Kidney capillary endothelial cell (primary cell): Measurements from ENCODE around the gene GHRHR.
A peak's percentile ranks its signal among the peaks of the same experiment; 100 is the strongest.

Source experiments
- DNase-seq: peaks from one replicate; pipeline ENCODE4 v3.0.0-alpha.2; 2018; ENCODE audit warnings: low spot score

GHRHR gene

DNA sequence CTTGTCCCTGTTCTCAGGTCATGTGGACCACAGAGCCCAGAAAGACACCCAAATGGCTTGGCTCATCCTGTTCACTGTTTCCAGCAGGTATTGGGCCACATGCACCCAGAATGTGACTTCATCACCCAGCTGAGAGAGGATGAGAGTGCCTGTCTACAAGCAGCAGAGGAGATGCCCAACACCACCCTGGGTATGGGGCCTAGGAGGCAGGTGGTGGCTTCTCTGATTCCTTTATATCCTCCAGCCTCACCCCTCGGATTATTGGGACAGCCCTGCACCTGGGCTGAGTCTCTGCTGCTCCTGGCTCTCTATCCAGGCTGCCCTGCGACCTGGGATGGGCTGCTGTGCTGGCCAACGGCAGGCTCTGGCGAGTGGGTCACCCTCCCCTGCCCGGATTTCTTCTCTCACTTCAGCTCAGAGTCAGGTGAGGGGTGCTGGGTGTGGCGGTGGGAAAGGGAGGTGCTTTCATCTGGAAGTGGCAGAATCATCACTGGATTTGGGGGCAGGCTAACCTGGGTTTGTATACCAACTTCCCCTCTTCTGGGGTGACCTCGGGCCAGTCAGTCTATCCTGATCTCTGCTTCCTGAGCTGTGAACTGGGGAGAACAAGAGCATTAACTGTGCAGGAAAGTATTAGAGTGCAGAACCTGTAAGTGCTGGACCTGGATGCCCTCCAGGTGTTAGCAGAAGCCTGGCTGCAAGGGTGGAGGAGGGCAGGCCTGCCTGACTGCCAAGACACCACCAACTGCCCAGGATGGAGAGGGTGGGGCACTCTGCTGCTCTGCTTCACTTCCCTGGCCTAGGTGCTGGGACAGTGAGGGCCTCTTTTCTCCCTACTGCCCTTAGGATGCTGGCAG, 5.2 kb downstream of the GHRHR start:
- no peak for DNase-seq

DNA sequence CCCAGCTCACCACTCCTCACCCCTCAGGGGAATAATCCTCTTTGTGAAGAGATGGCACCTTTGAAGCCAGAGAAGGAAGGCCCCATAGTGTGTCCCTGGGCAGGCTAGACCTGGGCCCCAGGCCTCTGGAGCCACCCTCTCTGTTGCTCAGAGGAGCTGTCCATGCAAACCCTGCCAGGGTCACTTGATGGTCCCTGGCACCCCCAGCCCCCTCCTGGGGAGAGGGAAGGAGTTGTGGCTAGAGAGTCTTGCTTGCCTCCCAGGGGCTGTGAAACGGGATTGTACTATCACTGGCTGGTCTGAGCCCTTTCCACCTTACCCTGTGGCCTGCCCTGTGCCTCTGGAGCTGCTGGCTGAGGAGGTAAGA, 5.8 kb downstream of the GHRHR start:
- DNase-seq, result no peak

DNA sequence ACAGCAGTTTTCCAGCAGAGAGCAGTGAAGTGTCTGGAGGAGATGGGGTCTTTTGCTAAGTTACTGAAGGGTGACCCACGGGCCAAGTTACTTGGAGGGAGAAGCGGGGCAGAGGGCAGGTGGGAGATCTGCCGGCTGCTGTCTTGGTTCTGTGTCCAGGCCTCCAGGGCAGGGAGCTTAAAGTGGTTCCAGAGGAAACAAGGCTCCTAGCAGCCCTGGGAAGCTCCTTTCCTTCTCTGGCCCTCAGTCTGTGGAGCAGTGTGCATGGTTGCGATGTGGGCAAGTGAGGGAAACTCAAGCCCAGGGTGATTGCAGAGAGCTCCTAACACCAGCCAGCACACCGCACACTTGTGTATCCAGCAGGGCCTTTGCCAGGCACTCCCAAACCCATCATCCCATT, 6.3 kb downstream of the GHRHR start:
- no peak for DNase-seq

DNA sequence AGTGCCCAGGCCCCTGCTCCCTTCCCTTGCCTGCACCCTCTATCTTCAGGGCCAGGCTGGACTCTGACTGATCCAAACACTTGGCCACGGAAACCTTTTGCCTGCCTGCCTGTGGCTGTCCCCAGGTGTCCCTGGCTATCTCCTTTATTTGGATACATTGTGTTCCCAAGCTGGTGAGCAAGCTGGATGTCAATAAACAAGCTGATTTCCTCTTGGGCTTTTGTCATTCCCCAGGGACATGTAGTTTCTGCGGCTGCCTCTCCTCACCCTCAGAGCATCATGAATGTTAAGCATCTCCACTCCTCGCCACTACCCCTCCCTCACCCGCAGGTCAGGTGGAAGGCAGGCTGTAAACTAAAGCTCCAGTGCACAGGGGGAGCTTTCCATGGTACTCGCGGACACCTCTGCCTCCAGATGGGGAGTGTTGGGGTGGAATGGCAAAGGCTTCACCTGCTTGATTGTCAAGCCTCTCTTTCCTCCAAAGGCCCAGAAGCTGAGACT, 6.9 kb downstream of the GHRHR start:
- no peak for DNase-seq

DNA sequence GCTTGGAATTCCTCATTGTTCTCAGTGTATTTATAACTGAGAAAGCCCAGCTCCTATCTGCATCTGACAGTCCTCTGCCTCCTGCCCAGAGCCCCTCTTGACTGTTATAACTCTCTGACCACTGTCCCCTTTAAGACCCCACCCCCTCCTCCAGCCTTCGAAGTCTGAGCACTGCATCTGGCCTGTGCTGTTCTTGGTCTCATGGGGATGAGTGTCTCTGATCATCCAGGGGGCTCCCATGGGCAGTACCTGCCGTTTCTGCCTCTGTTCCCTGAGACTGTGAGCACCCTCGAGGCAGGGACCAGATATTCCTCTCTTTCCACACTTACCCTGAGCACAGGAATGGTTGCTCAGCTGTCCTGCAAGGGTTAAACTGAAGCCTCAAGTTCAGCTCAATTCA, 7.7 kb downstream of the GHRHR start:
- no peak for DNase-seq

DNA sequence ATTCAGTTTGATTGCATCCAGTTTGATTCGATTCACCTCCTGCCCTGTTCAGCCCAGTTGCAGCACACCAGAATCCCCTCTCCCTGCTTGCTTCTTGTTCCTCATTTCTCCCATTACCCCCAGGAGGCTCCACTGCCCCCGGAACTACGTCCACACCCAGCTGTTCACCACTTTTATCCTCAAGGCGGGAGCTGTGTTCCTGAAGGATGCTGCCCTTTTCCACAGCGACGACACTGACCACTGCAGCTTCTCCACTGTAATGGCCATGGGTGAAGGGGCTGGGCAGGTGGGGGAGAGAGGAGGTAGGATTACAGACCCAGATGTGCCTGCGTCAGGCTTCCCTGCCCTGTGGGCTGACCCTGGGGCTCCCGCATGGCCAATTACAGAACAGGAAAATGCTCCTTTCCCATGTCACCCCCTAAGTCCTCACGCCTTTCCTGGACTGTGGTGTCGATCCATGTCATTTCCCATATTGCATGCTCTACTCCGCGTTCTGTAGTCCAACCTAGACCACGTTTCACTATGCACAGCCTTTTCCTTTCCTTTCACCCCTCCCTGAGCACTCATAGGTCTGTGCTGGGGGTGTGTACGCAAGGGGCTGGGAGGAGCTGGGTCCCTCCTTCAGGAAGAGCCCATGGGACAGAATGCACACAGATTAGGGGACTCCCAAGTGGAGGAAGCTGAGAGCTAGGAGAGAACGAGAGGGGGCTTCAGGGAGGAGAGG, 8.2 kb downstream of the GHRHR start:
- DNase-seq, result no peak

DNA sequence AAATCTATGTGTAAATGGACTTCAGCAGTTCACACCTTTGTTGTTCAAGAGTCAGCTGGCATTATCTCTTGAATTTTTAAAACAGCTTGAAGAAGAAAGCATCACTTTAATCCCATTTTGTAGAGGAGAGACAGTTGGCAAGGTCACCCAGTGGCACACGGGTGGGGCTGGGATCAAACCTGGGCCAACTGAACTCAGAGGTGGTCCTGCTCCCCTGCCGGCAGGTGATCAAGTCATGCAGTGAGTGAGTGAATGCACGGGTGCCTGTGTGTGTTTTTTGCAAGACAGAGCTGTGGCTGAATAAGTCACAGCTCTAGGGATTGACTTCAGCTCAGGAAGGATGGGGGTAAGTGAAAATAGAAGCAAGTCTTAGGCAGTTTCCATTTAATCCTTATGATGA, 9.5 kb downstream of the GHRHR start:
- no peak for DNase-seq

DNA sequence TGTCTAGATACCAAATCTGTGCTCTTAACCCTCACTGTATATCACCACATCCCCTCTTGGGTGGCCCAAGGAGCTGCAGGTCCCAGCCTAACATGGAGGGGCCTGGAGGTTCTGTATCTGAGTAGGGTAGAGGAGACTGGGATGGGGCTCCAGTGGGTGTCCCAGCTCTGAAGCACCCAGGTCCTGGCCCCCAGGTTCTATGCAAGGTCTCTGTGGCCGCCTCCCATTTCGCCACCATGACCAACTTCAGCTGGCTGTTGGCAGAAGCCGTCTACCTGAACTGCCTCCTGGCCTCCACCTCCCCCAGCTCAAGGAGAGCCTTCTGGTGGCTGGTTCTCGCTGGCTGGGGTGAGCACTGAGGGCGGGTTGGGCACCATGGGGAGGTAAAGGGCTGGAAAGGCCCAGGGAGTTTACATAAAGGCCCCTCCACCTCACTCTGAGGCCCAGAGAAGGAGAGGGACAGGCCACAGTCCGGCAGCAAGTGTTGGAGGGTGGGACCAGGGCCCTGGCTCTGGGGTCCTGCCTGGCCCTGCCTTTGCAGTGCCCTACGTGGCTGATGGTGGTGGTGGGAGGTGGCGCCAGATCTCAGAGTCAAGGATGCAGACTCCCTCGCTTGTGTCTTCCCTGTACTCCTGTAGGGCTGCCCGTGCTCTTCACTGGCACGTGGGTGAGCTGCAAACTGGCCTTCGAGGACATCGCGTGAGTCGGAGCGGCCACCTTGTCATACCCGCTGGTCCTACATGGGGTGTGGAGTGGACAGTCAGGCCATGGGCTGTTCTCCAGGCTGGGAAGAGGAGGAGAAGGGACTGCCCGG, 10.2 kb downstream of the GHRHR start:
- no peak for DNase-seq

DNA sequence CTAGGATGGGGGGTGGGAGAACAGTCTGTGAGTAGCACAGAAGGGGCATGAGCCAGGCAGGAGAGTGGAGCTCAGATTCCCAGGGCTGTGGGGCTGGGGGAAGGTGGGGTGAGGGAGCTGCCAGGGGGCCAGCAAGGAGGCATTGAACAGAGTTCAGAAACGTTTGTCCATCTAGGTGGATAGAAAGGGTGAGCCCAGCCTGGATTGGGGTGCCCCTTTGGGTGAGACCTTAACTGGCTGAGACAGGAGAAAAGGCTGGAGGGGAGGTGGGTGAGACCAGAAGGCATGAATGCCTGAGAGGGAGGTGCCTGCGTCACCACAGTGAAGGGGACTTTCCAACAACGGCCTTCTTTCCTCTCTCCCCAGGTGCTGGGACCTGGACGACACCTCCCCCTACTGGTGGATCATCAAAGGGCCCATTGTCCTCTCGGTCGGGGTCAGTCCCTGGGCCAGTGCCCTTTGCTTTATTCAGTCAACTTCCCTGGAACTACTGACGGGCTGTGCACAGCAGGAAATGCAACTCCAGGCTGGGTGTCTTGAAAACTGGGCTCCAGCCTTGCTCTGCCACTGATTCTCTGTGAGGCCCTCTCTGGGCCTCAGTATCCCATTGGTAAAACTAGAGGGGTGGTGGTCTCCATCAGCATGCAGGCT, 11.0 kb downstream of the GHRHR start:
- peak; percentile 59 for DNase-seq

DNA sequence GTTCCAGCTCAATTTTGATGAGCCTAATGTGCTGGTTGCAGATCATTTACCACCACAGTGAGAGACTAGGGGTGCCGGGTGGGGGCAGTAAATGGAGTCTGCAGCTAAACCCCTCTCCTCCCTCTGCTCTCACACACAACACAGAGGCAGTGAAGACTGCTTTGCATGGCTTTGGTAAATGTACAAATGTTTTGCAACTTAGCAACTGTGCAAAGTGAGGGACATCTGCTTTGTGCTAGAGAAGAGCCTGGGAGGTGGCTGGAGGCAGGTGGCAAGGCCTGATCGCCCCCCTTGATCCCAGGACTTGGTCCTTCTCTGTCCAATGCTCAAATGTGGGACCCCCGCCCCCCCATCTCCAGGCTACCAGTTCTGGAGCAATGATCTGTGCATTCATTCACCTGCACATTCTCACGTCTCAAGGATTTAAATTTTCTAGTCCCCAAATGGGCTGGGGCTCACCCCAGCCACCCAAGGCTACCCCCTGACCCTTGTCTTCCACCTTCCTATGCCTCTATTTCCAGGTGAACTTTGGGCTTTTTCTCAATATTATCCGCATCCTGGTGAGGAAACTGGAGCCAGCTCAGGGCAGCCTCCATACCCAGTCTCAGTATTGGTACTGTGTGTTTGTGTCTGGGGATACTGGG, 11.6 kb downstream of the GHRHR start:
- DNase-seq, result no peak

DNA sequence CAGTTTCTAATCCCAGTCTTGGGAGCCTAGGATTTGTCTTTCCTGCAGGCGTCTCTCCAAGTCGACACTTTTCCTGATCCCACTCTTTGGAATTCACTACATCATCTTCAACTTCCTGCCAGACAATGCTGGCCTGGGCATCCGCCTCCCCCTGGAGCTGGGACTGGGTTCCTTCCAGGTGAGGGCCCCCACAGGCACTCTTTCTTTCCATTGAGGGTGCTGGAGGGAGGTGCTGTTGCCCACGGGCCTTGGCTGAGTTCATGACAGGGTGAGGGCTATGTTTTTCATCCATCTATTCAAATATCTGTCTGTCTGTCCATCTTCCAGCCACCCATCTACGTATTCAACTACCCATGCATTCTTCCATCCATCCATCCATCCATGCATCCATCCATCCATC, 12.6 kb downstream of the GHRHR start:
- no peak for DNase-seq

DNA sequence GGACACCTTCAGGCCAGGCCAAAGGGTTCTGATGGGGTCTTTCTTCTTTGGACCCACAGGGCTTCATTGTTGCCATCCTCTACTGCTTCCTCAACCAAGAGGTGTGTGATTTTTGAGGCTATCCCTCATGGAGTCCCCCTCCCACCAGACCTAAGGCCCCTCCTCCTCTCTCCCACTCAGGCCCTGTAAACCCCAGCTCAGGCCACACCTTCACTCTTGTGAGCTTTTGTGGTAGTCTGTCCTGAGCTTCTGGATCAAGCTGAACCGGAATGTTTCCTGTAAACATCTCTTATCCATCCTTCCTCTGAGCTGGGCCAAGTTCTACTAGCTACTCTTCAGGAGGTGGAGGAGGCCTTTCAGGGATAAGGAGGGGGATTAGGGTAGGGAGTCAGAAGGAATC, 13.5 kb downstream of the GHRHR start:
- no peak for DNase-seq

DNA sequence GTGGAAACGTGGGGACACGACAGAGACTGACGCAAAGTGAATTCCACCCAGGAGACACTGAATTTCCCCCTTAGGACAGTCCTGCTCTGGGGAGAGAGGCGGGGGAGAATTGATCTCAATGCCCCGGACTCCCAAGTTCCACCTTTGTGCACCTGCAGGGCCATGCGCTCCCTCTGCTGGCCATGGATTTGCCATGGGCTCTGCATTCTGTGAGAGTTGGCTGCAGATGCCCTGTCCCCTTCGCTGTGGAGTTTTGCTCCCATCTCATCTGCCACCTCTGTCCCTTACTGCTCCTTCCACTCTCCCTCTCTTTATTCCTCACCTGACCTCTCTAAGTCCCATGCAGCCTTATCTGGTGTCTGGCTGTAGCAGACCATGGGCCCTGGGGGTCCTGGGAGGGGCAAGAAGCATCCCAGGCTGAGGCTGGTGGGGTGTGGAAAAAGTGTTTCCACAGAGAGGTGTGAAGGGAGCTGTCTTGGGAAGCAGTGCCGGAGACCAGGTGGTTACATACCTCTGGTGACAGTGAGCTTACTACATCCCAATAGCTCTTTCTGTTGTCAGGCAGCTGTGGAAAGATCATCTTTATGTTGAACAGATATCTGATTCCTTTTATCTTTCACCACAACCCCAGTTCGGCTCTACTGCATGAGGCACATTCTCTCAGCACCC, 14.3 kb downstream of the GHRHR start:
- DNase-seq, result no peak

DNA sequence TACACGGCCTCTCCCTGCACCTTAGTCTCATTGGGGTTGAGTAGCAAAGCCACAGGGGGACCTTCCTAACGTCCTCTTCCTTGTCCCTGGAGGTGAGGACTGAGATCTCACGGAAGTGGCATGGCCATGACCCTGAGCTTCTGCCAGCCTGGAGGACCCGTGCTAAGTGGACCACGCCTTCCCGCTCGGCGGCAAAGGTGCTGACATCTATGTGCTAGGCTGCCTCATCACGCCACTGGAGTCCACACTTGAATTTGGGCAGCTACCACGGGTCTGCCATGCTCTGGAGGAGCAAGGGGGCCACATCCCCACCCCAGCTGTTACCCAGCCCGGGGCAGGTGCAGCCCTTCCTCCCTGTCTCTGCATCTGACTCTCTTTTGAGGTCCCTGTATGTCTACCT, 15.3 kb downstream of the GHRHR start:
- DNase-seq, result no peak

DNA sequence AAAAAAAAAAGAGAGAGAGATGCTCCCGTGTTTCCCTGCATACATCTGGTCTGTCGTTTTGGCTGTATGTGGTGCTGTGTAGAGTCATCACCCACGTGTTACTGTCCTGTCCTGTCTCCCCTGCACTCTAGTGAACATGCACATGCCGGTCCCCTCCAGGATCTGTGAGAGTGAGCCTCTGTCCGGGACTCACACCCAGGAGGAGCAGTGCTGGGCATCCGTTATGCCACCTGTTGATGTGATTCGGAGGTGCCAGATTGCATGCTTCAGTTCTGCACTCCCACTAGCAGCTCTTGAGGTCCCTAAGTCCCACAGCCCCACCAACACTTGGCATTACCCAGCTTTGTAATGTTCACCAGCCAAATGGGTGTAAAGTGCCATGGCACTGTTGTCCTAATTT, 16.4 kb downstream of the GHRHR start:
- no peak for DNase-seq

DNA sequence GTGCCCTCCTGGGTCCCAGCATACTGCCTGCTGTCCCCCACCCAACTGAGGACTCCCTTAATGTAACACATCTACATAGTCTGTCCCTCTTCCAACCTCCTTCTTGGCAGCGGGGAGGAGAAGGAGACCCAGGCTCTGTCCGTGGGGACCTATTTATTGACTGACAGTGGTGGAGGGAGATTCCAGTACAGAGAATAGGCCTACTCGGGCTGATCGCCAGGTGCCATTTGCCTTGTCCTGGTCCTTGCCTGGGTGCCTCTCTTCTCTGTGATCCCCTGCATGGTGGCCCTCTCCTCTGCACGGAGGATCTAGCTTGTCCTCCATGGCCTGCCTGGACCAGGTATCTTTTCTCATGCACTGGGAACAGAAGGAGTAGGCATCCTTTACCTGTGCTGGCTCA, 17.0 kb downstream of the GHRHR start:
- DNase-seq, result no peak

DNA sequence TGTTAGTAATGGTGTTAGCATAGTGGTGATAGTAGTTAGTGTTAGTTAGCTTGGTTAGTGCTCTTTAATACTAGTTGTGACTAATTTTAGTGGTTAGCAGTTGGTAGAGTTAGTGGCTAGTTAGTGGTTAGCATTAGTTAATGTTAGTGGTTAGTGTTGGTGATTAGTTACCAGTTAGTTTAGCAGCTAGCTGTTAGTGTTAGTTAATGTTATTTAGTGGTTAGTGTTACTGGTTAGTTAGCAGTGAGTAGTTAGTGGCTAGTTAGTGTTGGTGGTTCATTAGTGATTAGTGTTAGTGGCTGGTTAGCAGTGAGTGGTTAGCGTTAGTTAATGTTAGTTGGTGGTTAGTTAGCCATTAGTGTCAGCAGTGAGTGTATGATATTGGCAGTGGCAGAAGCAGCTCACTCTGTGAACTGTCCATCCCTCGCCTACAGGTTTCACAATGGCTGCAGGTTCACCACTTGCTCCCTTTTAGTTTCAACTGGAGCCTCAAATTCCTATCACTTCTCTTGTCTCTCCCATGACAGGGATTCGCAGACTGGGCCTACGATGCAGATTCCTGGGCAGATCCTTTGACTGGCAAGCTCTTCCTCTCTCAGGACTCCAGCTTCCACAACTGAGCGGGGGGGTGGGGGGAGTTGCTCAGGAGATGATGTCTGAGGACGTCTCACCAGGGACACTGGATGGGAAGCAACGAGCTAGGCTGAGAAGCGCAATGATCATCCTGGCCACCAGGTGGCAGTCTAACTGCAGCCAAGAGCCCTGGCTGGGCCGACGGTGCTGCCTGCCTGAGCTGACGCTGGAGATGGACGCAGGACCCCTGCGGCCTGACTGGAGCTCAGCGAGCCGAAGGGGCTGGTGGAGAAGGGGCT, 19.5 kb downstream of the GHRHR start:
- DNase-seq, result peak; percentile 85

DNA sequence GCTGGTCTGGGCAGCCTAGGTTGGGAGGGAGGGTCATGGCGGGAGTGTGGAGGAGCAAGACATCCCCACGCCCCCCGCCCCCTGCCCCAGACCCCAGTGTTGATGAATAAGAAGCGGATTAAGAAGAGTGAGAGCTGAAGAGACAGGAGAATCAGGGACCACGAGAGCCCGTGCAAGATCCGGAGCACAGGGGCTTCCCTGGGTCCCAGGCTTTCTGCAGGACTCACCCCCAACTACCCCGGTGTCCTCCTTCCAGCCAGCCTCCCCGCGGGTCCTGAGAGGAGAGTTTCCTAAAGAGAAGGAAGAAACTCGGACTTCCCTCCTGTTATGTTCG, 20.1 kb downstream of the GHRHR start:
- no peak for DNase-seq

DNA sequence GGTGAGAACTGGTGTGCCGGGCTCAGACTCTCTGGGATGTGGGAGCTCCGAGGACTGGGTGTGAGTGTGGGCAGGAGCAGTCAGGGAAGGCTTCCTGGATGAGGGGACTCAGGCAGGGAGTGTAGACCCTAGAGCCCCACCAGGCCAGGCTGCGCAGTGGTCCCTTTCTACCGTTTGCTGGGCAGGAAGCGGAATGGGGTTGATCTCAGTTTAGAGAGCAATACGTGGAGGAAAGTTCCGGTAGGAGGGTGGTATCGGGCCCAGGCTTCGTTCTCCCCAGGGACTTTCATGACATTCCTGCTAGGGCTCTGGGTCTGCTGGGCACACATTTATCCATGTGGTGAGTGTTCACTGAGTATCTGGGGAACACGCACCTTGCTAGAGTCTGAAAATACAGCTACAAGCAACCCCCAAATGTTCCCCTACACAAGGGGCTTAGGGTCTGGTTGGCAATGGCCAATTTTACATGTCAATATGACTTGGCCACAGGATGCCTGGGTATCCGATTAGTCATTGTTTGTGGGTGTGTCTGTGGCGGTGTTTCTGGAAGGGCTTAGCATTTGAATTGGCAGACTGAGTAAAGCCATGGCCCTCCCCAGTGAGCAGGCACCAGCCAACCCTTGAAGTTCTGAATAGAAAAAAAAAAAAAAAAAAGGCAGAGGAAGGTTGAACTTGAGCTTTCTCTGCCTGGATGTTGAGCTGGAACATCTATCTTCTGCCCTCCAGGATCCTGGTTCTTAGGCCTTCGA, 20.8 kb downstream of the GHRHR start:
- DNase-seq, result peak; percentile 78
